ENCODE measurements around the gene ASB2. TPM values are rescaled to one million over a fixed set of nuclear protein-coding genes. Genes with fewer than 3 reads are reported as not detected.

The ASB2 gene
- total RNA-seq, 4 donors from 2014 or later, result 0.60 to 2.1 (median 1.8) TPM; not detected in 1

DNA sequence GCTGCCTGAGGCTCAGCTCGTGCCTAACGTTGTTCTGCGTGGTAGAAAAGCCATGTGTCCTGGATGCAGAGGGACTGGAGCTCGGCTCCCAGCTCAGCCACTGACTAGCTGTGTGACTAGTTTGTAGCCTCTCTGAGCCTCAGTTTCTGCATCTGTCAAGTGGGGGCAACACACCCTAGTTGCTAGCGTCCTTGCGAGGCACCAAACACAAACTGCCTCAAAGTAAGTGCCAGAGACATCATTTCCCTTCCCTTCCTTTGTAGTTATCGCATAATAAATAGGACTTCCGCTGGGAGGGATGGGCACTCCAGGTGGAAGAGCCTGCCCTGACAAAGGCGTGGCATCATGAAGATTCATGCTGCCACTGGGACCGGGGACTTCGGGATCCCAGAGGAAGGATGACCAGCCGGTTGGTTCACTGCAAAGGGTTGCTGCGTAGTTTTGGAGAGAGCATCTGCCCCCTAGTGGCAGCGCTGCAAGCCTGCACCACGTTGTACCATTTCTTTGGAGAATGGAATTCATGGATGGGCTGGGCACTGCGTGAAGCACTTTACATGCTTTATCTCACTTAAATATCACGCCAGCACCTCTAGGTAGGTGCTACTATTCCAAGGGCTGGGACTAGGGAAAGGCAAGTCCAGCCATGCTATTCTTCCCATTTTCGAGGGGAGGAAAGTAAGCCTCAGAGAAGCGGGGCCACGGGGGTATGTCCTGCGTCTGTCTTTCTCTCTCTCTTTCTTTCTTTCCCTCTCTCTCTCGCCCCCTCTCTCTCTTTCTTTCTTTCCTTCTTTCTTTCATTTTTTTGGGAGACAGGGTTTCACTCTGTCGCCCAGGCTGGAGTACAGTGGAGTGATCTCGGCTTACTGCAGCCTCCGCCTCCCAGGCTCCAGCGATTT, 25.4 kb upstream of the ASB2 start:
- H3K4me3 ChIP-seq, result no peak overlapping the region
- peaks cover 0 to 10% (median 0%) of the 10 kb centered on the region in 4 donors for H3K4me1 ChIP-seq
- no peaks in the 10 kb centered on the region for H3K36me3 ChIP-seq
- DNase-seq (ENCODE audit: low spot score in 2 of 2), result peak; percentile 22 to 48
- 41 to 46% methylated on average over 19 to 26 of the region's 26 CpGs for WGBS, 2 donors
- H3K27ac ChIP-seq, result no peak overlapping the region
- TF ChIP-seq, protein P1, sequence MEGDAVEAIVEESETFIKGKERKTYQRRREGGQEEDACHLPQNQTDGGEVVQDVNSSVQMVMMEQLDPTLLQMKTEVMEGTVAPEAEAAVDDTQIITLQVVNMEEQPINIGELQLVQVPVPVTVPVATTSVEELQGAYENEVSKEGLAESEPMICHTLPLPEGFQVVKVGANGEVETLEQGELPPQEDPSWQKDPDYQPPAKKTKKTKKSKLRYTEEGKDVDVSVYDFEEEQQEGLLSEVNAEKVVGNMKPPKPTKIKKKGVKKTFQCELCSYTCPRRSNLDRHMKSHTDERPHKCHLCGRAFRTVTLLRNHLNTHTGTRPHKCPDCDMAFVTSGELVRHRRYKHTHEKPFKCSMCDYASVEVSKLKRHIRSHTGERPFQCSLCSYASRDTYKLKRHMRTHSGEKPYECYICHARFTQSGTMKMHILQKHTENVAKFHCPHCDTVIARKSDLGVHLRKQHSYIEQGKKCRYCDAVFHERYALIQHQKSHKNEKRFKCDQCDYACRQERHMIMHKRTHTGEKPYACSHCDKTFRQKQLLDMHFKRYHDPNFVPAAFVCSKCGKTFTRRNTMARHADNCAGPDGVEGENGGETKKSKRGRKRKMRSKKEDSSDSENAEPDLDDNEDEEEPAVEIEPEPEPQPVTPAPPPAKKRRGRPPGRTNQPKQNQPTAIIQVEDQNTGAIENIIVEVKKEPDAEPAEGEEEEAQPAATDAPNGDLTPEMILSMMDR (IDR thresholded peaks at IDR 0.05), result peak; percentile 89 to 96 (median 93)
- no peak for TF ChIP-seq EP300 (IDR thresholded peaks at IDR 0.05)
- no peaks in the 10 kb centered on the region for H3K9me3 ChIP-seq
- peaks cover 0 to 4% of the 10 kb centered on the region in 2 donors for H3K27me3 ChIP-seq

DNA sequence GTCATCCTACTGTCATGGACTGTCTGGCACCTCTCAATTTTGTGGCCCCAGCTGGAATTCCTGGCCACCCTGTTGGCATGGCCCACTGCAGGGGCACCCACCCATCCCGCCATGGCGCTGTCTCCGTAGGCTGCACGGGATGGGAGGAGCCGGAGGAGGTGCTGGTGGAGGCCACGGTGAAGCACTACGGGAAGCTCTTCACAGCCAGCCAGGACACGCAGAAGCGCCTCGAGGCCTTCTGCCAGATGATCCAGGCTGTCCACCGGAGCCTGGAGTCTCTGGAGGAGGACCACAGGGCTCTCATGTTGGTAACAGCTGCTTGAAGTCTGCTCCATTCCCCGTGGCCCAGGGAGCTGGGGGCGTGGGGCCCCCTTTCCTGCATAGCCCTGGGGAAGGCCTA, 24.6 kb upstream of the ASB2 start:
- peaks cover 0 to 4% of the 10 kb centered on the region in 2 donors for H3K27me3 ChIP-seq
- H3K4me3 ChIP-seq, result no peak overlapping the region
- no peak for DNase-seq (ENCODE audit: low spot score in 2 of 2)
- H3K9me3 ChIP-seq, result no peaks in the 10 kb centered on the region
- WGBS, 2 donors, result 59 to 66% methylated on average over 12 to 13 of the region's 13 CpGs
- no peak overlapping the region for H3K27ac ChIP-seq
- peaks cover 0 to 10% (median 0%) of the 10 kb centered on the region in 4 donors for H3K4me1 ChIP-seq
- H3K36me3 ChIP-seq, result no peaks in the 10 kb centered on the region
- no peak for TF ChIP-seq POLR2A (IDR thresholded peaks at IDR 0.05)
- no peak for TF ChIP-seq EP300 (IDR thresholded peaks at IDR 0.05)
- TF ChIP-seq, protein P1 (IDR thresholded peaks at IDR 0.05), result no peak

DNA sequence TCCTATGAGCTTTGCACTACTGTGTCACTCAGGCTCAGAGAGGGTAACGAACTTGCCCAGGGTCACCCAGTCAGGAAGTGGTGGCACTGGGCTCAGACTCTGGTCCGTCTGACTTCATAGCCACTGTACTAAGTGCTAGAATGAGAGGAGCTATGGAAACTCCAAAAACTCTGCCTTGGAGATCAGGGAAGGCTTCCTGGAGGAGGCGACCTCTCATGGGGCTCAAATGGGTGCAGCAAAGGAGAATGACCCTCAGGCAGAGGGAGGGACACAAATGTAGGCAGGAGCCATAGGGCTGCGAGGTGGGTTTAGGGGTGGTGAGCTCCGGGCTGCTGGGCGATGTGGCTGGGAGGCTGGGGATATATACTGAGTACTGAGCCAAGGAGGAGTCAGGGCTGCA, 23.9 kb upstream of the ASB2 start:
- Histone ChIP-seq H3K27me3 (peaks cover 0 to 4% of the 10 kb centered on the region in 2 donors), H3K9me3 (no peaks in the 10 kb centered on the region), H3K4me3 (no peak overlapping the region), H3K36me3 (no peaks in the 10 kb centered on the region), H3K27ac (no peak overlapping the region), H3K4me1 (peaks cover 0 to 16% (median 0%) of the 10 kb centered on the region in 4 donors)
- TF ChIP-seq, protein P1 (IDR thresholded peaks at IDR 0.05), result no peak
- no peak for TF ChIP-seq EP300 (IDR thresholded peaks at IDR 0.05)
- TF ChIP-seq POLR2A (IDR thresholded peaks at IDR 0.05), result no peak
- DNase-seq (ENCODE audit: low spot score in 2 of 2), result no peak
- 86 to 88% methylated on average over 6 of the region's 6 CpGs for WGBS, 2 donors

DNA sequence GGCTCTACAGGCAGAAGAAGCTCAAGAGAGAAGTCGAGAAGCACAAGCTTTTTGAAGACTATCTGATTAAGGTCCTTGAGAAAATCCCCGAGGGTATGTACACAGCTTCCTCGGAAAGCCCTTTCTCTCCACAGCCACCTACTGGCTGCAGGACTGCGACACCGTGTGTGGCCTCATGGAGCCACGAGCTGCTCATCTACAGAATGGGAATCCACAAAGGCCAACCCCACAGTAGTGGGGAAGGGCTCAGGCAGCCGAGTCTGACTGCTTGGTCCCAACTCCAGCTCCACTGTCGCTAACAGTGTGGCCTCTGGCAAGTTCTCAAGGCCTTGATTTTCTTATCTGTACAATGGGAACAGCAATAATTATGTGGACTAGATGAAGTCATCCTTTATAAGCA, 23.2 kb upstream of the ASB2 start:
- Histone ChIP-seq H3K9me3 (no peaks in the 10 kb centered on the region), H3K27me3 (peaks cover 0 to 4% of the 10 kb centered on the region in 2 donors), H3K36me3 (no peaks in the 10 kb centered on the region), H3K4me1 (peaks cover 0 to 16% (median 0%) of the 10 kb centered on the region in 4 donors), H3K4me3 (no peak overlapping the region), H3K27ac (no peak overlapping the region)
- WGBS, 2 donors, result 71 to 72% methylated on average over 7 to 8 of the region's 8 CpGs
- DNase-seq (ENCODE audit: low spot score in 2 of 2), result no peak
- no peak for TF ChIP-seq POLR2A (IDR thresholded peaks at IDR 0.05)
- TF ChIP-seq EP300 (IDR thresholded peaks at IDR 0.05), result no peak
- TF ChIP-seq, protein P1 (IDR thresholded peaks at IDR 0.05), result no peak

- H3K27ac ChIP-seq, result no peak overlapping the region
- 75 to 90% methylated on average over 5 to 6 of the region's 7 CpGs for WGBS, 2 donors
- TF ChIP-seq EP300 (IDR thresholded peaks at IDR 0.05) (no peak), POLR2A (IDR thresholded peaks at IDR 0.05) (no peak)
- TF ChIP-seq, protein P1 (IDR thresholded peaks at IDR 0.05), result no peak
- no peak overlapping the region for H3K4me3 ChIP-seq
- DNase-seq (ENCODE audit: low spot score in 2 of 2), result no peak
- H3K4me1 ChIP-seq, result peaks cover 0 to 16% (median 0%) of the 10 kb centered on the region in 4 donors
- no peaks in the 10 kb centered on the region for H3K9me3 ChIP-seq
- peaks cover 0 to 4% of the 10 kb centered on the region in 2 donors for H3K27me3 ChIP-seq
- H3K36me3 ChIP-seq, result no peaks in the 10 kb centered on the region
Observed at GRCh38 chr14:93998871-93999403, 22.6 kb upstream of the ASB2 start.
